NT2/D1 (cell line): Measurements from ENCODE around the gene TNNC2.

ENCODE experiments used
- YY1 ChIP-seq: IDR thresholded peaks from 2 replicates; pipeline ENCODE4 v1.6.1; 2011; ENCODE audit not compliant: insufficient read length, insufficient read depth
- ZNF274 ChIP-seq: IDR thresholded peaks from 2 replicates; pipeline ENCODE4 v1.6.1; 2011; ENCODE audit warnings: mild to moderate bottlenecking, low read depth, low read length

- TF ChIP-seq YY1: no peak
- no peak for TF ChIP-seq ZNF274
Measured at GRCh38 chr20:45867136-45867818, 40.2 kb upstream of the TNNC2 start.
